Right lobe of liver (tissue), 4 donors: Measurements from ENCODE around the gene ZNF2.

Experiments
- CTCF ChIP-seq, 4 donors: fragments of 200-600 bp in 3 of 4; fragments of 450-650 bp in 1 of 4; IDR thresholded peaks; one replicate each; pipeline versions ENCODE4 v1.5.1 to v1.8.0; 2016 to 2022; ENCODE audit warnings: antibody characterized with exemption in 4 of 4, mild to moderate bottlenecking in 2 of 4
- POLR2A ChIP-seq: fragments of 450-650 bp; IDR thresholded peaks from one replicate; pipeline ENCODE4 v1.6.1; 2017; ENCODE audit warnings: antibody characterized with exemption, mild to moderate bottlenecking
- donor health status: DM: no; HTN: no; CAD: no.
- donor health status: DM: no; HTN: no; CAD: no.
- donor health status: DM: no; HTN: yes; CAD: no.

GRCh38 chr2:95149397-95149984 is 16.1 kb upstream of the ZNF2 start:
- TF ChIP-seq CTCF (IDR thresholded peaks at IDR 0.05) (no peak), POLR2A (no peak)
